Caco-2 (cell line): Measurements from ENCODE around the gene PDK4. TPM values are rescaled to one million over a fixed set of nuclear protein-coding genes. Genes with fewer than 3 reads are reported as not detected.

Source experiments
- BruUV-seq: library from RNA; stranded (reverse); fragments of 400-500 nt; replicated peaks from 2 replicates; lab custom pipeline; 2021; lab: Mats Ljungman, UMichigan
- CTCF ChIA-PET: fragments of 300-600 bp; sonication (Branson Sonifier 250); formaldehyde crosslinking; loops from one replicate; lab custom pipeline; 2022; ENCODE audit warnings: antibody characterized with exemption; lab: Charles Lee
- POLR2A ChIA-PET: fragments of 300-600 bp; sonication (Branson Sonifier 250); formaldehyde crosslinking; loops from one replicate; lab custom pipeline; 2022; ENCODE audit warnings: antibody characterized with exemption; lab: Charles Lee
- DNase-seq, 2 experiments: peaks; one replicate each; pipeline versions ENCODE4 v3.0.0 to v3.0.0-alpha.2; 2020 to 2022
- H3K27me3 ChIP-seq: replicated peaks from 2 replicates; pipeline ENCODE4 v1.6.0; 2011; ENCODE audit warnings: low read length; ENCODE audit not compliant: control insufficient read depth, insufficient read depth
- H3K36me3 ChIP-seq: 2 replicates; pipeline ENCODE4 v1.5.1; 2011; ENCODE audit warnings: low read length; ENCODE audit not compliant: control insufficient read depth, insufficient read depth
- H3K4me1 ChIP-seq: fragments of 250-450 bp; sonication (Bioruptor Pico); 2 replicates; pipeline ENCODE4 v1.5.1; 2020; ENCODE audit warnings: mild to moderate bottlenecking
- H3K4me3 ChIP-seq: 2 replicates; pipeline ENCODE4 v1.5.1; 2011; ENCODE audit warnings: low read depth, mild to moderate bottlenecking, control low read depth, low read length
- H3K9me3 ChIP-seq: fragments of 250-450 bp; sonication (Bioruptor Pico); 2 replicates; pipeline ENCODE4 v1.5.1; 2020; ENCODE audit warnings: mild to moderate bottlenecking, moderate library complexity
- H3K27ac Mint-ChIP-seq: one replicate; pipeline ENCODE4 v1.8.0; 2022; ENCODE audit warnings: mixed read lengths; ENCODE audit not compliant: unreplicated experiment
- H3K27me3 Mint-ChIP-seq: one replicate; pipeline ENCODE4 v1.8.0; 2022; ENCODE audit warnings: mixed read lengths; ENCODE audit not compliant: insufficient read depth, unreplicated experiment
- H3K36me3 Mint-ChIP-seq: one replicate; pipeline ENCODE4 v1.8.0; 2022; ENCODE audit warnings: mild to moderate bottlenecking, mixed read lengths; ENCODE audit not compliant: insufficient read depth, unreplicated experiment
- H3K4me1 Mint-ChIP-seq: one replicate; pipeline ENCODE4 v1.8.0; 2022; ENCODE audit warnings: low read depth, mixed read lengths; ENCODE audit not compliant: unreplicated experiment
- H3K4me3 Mint-ChIP-seq: one replicate; pipeline ENCODE4 v1.8.0; 2022; ENCODE audit warnings: mild to moderate bottlenecking, moderate library complexity, mixed read lengths; ENCODE audit not compliant: unreplicated experiment
- H3K9me3 Mint-ChIP-seq: one replicate; pipeline ENCODE4 v1.8.0; 2022; ENCODE audit warnings: mixed read lengths; ENCODE audit not compliant: unreplicated experiment
- CTCF ChIP-seq, 2 experiments: fragments of 200-600 bp in 1 of 2; IDR thresholded peaks; 1 replicate in 1 of 2; 2 replicates in 1 of 2; pipeline versions ENCODE4 v1.5.1 to v1.8.0; 2011 to 2022; ENCODE audit warnings: antibody characterized with exemption in 1 of 2, control low read depth in 1 of 2, inconsistent platforms in 1 of 2, low read depth in 1 of 2, low read length in 1 of 2, mild to moderate bottlenecking in 1 of 2, moderate library complexity in 1 of 2; ENCODE audit not compliant: insufficient read depth in 1 of 2, severe bottlenecking in 1 of 2, unreplicated experiment in 1 of 2
- intact Hi-C: fragments of 100-400 bp; cut with micrococcal nuclease; formaldehyde crosslinking; loops from one replicate; pipeline ENCODE4 v1.10.0; 2022; ENCODE audit not compliant: unreplicated experiment
- total RNA-seq: library from RNA; stranded (reverse); gene quantifications from 2 replicates; pipeline ENCODE4 v1.2.3, GENCODE V29; 2022

PDK4 gene
- total RNA-seq, 1 experiment from 2014 or later = 0.20 TPM

DNA sequence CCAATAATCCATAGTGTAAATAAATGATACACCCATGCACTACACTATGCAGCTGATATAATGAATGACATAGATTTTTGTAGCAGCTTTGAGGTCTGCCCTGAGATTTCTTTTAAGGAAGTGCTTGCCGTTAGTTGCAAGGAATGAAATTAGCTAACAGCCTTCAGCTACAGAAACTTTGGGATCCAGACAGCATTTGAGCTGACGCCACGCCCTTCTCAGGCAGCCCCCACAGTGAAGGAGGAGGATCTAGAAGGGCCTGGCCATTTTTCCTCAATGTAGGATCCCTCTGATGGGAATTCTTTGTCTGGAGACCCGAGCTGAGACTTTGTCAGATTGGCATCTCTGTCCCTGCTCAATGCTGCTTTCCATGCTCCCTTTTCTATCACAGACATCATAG lies 6.1 kb upstream of the PDK4 start:
- H3K9me3 Mint-ChIP-seq = no peaks in the 10 kb centered on the region
- peaks cover 6% of the 10 kb centered on the region for H3K27me3 Mint-ChIP-seq
- H3K36me3 Mint-ChIP-seq = no peaks in the 10 kb centered on the region
- intact Hi-C loops = no loop called here
- DNase-seq = no peak
- BruUV-seq = no TSS peak
- H3K27ac Mint-ChIP-seq = no peak overlapping the region
- ChIA-PET POLR2A (no interaction called here), CTCF (no interaction called here)
- Histone ChIP-seq H3K27me3 (no peaks in the 10 kb centered on the region), H3K36me3 (no peaks in the 10 kb centered on the region), H3K4me1 (peaks cover 5% of the 10 kb centered on the region), H3K4me3 (no peak overlapping the region), H3K9me3 (no peaks in the 10 kb centered on the region)
- TF ChIP-seq CTCF (IDR thresholded peaks at IDR 0.05; ENCODE audit: insufficient read depth in 1 of 2, low read depth in 1 of 2, low read length in 1 of 2, severe bottlenecking in 1 of 2, unreplicated experiment in 1 of 2) = no peak
- no peaks in the 10 kb centered on the region for H3K4me1 Mint-ChIP-seq
- no peak overlapping the region for H3K4me3 Mint-ChIP-seq

- no peak for TF ChIP-seq CTCF (IDR thresholded peaks at IDR 0.05; ENCODE audit: insufficient read depth in 1 of 2, low read depth in 1 of 2, low read length in 1 of 2, severe bottlenecking in 1 of 2, unreplicated experiment in 1 of 2)
- Histone ChIP-seq H3K4me1 (no peaks in the 10 kb centered on the region), H3K9me3 (no peaks in the 10 kb centered on the region), H3K4me3 (no peak overlapping the region), H3K36me3 (no peaks in the 10 kb centered on the region), H3K27me3 (no peaks in the 10 kb centered on the region)
- BruUV-seq = no TSS peak
- no peak overlapping the region for H3K4me3 Mint-ChIP-seq
- no peak overlapping the region for H3K27ac Mint-ChIP-seq
- intact Hi-C loops = no loop called here
- no peaks in the 10 kb centered on the region for H3K9me3 Mint-ChIP-seq
- ChIA-PET CTCF (no interaction called here), POLR2A (no interaction called here)
- no peaks in the 10 kb centered on the region for H3K4me1 Mint-ChIP-seq
- peaks cover 10% of the 10 kb centered on the region for H3K27me3 Mint-ChIP-seq
- H3K36me3 Mint-ChIP-seq = no peaks in the 10 kb centered on the region
- no peak for DNase-seq
Observed at GRCh38 chr7:95601316-95601715, 5.0 kb upstream of the PDK4 start.

- no TSS peak for BruUV-seq
- no peak for TF ChIP-seq CTCF (IDR thresholded peaks at IDR 0.05; ENCODE audit: insufficient read depth in 1 of 2, low read depth in 1 of 2, low read length in 1 of 2, severe bottlenecking in 1 of 2, unreplicated experiment in 1 of 2)
- ChIA-PET POLR2A (no interaction called here), CTCF (no interaction called here)
- Mint-ChIP-seq H3K36me3 (no peaks in the 10 kb centered on the region), H3K4me3 (no peak overlapping the region), H3K4me1 (peaks cover 6% of the 10 kb centered on the region), H3K9me3 (no peaks in the 10 kb centered on the region), H3K27ac (no peak overlapping the region), H3K27me3 (peaks cover 17% of the 10 kb centered on the region)
- H3K36me3 ChIP-seq = no peaks in the 10 kb centered on the region
- H3K4me1 ChIP-seq = no peaks in the 10 kb centered on the region
- no peaks in the 10 kb centered on the region for H3K9me3 ChIP-seq
- H3K4me3 ChIP-seq = no peak overlapping the region
- intact Hi-C loops = no loop called here
- no peak for DNase-seq
- H3K27me3 ChIP-seq = no peaks in the 10 kb centered on the region
Observed at GRCh38 chr7:95599069-95599468, 2.8 kb upstream of the PDK4 start.
